Activated naive CD8-positive, alpha-beta T cell (primary cell): ENCODE data around the gene UNC5B.
A peak's percentile ranks its signal among the peaks of the same experiment; 100 is the strongest.

ENCODE experiments used
- H3K27ac Mint-ChIP-seq: one replicate; pipeline ENCODE4 v1.8.0; 2021; ENCODE audit warnings: mixed read lengths
- H3K27me3 Mint-ChIP-seq: one replicate; pipeline ENCODE4 v1.8.0; 2021; ENCODE audit warnings: mixed read lengths
- H3K36me3 Mint-ChIP-seq: one replicate; pipeline ENCODE4 v1.8.0; 2021; ENCODE audit warnings: mixed read lengths
- H3K4me1 Mint-ChIP-seq: one replicate; pipeline ENCODE4 v1.8.0; 2021; ENCODE audit warnings: low read depth, mixed read lengths
- H3K4me3 Mint-ChIP-seq: one replicate; pipeline ENCODE4 v1.8.0; 2021; ENCODE audit warnings: mild to moderate bottlenecking, mixed read lengths
- H3K9me3 Mint-ChIP-seq: one replicate; pipeline ENCODE4 v1.8.0; 2021; ENCODE audit warnings: low read depth, mixed read lengths

UNC5B gene

DNA sequence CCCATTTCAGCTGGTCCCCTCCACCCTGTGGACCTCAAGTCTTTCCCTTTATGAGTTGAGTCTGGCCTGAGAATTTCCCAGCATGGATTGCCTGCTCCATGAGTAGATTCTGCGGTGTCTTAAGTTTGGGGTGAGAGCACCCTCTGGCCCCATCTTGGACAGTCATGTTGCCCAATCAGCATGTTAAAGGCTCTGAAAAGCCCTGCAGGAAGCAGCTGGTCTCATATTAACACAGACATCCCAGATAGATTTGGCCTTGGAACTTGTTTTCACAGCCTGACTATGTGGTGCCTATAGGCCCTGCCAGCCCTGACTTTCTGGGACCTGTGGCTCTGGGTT lies 91.2 kb downstream of the UNC5B start:
- no peaks in the 10 kb centered on the region for H3K36me3 Mint-ChIP-seq
- H3K4me3 Mint-ChIP-seq = no peak overlapping the region
- H3K4me1 Mint-ChIP-seq = no peaks in the 10 kb centered on the region
- no peak overlapping the region for H3K27ac Mint-ChIP-seq
- no peaks in the 10 kb centered on the region for H3K9me3 Mint-ChIP-seq
- H3K27me3 Mint-ChIP-seq = peaks cover 5% of the 10 kb centered on the region

DNA sequence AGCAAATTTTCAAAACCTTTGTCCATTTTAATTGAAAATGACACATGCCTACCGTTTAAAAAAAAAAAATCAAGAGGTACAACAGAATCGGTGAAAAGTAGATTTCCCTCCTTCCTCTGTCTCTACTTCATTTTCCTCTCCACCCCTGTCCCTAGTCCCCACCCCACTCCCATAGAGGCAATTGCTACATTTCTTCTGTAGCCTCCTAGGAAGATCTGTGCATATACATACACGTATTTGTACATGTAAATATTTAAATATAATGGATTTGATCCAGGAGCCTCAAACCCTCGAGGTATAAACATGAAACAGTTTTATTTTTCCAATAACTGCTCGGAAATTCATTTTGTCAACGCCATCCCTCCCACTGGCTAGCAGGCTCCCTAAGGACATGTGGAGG lies 92.5 kb downstream of the UNC5B start:
- Mint-ChIP-seq H3K4me1 (no peaks in the 10 kb centered on the region), H3K9me3 (no peaks in the 10 kb centered on the region), H3K36me3 (no peaks in the 10 kb centered on the region), H3K4me3 (no peak overlapping the region), H3K27me3 (peaks cover 4% of the 10 kb centered on the region), H3K27ac (no peak overlapping the region)

DNA sequence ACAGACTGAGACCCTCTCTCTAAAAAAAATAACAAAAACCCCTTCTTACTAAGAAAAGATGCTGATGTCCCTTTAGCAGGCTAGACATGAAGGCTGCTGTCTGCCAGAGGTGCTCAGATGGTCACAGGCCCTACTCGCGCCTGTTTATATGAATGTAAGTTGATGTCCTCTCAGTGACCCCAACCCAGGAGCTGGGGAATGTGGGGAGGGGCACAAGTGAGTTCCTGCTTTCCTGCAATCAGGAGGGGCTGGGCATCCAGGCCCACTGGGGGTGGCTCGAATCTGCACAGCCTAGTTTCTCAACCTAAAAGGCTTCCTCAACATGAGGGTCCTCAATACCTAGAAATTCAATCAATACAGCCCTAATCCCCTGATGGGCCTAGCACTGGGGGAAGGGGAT lies 94.6 kb downstream of the UNC5B start:
- Mint-ChIP-seq H3K36me3 (no peaks in the 10 kb centered on the region), H3K9me3 (no peaks in the 10 kb centered on the region), H3K4me3 (no peak overlapping the region), H3K27ac (no peak overlapping the region), H3K27me3 (peaks cover 4% of the 10 kb centered on the region), H3K4me1 (no peaks in the 10 kb centered on the region)

DNA sequence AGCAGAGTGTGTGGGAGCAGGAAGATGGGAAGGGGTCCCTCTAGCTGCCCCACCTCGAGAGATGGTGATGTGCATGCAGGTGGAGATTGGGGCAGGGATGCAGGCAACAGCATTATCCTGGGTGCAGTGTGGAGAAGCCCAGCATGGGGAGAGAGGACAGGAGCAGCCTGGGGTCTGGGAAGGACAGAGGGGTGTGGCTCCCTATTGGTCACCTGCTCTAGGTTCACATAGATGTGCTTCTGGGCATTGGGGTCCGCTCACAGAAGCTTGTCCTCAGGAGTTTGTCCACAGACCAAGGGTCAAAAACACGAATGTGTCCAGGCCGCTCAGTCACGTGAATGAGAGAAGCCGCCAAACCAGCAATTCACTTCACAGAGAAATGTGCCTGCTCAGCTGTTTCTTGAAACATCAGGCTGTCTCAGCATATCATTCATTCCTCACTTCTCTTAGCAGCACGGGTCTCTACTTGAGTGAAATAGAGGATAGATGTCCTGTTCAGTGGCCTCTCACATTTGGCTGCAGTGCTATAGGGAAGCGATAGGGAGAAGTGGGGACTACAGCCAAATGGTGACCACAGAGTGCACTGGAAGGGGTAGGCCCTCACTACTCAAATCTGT lies 95.2 kb downstream of the UNC5B start:
- no peaks in the 10 kb centered on the region for H3K9me3 Mint-ChIP-seq
- no peaks in the 10 kb centered on the region for H3K36me3 Mint-ChIP-seq
- H3K27me3 Mint-ChIP-seq = peaks cover 4% of the 10 kb centered on the region
- H3K4me1 Mint-ChIP-seq = no peaks in the 10 kb centered on the region
- H3K4me3 Mint-ChIP-seq = no peak overlapping the region
- no peak overlapping the region for H3K27ac Mint-ChIP-seq

GRCh38 chr10:71308244-71308643 lies 95.9 kb downstream of the UNC5B start:
- Mint-ChIP-seq H3K36me3 (no peaks in the 10 kb centered on the region), H3K4me1 (no peaks in the 10 kb centered on the region), H3K9me3 (no peaks in the 10 kb centered on the region), H3K27me3 (peaks cover 3% of the 10 kb centered on the region), H3K4me3 (no peak overlapping the region), H3K27ac (no peak overlapping the region)

GRCh38 chr10:71308985-71309384 lies 96.6 kb downstream of the UNC5B start:
- peaks cover 4% of the 10 kb centered on the region for H3K27me3 Mint-ChIP-seq

GRCh38 chr10:71309919-71310318 lies 97.5 kb downstream of the UNC5B start:
- peaks cover 3% of the 10 kb centered on the region for H3K4me1 Mint-ChIP-seq
- no peak overlapping the region for H3K4me3 Mint-ChIP-seq
- no peak overlapping the region for H3K27ac Mint-ChIP-seq
- H3K36me3 Mint-ChIP-seq = no peaks in the 10 kb centered on the region
- no peaks in the 10 kb centered on the region for H3K9me3 Mint-ChIP-seq
- H3K27me3 Mint-ChIP-seq = peaks cover 4% of the 10 kb centered on the region

More at GRCh38 chr10:71308985-71309384, 96.6 kb downstream of the UNC5B start:
- Mint-ChIP-seq H3K27ac (no peak overlapping the region), H3K9me3 (no peaks in the 10 kb centered on the region), H3K36me3 (no peaks in the 10 kb centered on the region), H3K4me3 (no peak overlapping the region), H3K4me1 (no peaks in the 10 kb centered on the region)

DNA sequence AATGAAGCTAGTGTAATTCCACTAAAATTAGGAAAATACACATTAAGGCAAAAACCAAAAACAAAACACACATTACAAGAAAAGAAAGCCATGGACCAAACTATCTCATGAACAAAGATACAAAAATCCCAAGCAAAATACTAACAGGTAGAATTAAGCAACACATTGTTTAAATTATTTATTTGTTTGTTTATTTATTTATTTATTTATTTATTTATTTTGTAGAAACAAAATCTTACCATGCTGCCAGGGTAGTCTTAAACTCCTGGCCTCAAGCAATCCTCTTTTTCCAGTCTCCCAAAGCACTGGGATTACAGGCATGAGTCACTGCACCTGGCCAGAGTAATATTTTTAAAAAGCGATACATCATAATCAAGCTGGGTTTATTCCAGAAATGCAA lies 99.8 kb downstream of the UNC5B start:
- H3K36me3 Mint-ChIP-seq = no peaks in the 10 kb centered on the region
- no peaks in the 10 kb centered on the region for H3K9me3 Mint-ChIP-seq
- H3K4me3 Mint-ChIP-seq = no peak overlapping the region
- peaks cover 11% of the 10 kb centered on the region for H3K4me1 Mint-ChIP-seq
- peaks cover 4% of the 10 kb centered on the region for H3K27me3 Mint-ChIP-seq
- no peak overlapping the region for H3K27ac Mint-ChIP-seq

DNA sequence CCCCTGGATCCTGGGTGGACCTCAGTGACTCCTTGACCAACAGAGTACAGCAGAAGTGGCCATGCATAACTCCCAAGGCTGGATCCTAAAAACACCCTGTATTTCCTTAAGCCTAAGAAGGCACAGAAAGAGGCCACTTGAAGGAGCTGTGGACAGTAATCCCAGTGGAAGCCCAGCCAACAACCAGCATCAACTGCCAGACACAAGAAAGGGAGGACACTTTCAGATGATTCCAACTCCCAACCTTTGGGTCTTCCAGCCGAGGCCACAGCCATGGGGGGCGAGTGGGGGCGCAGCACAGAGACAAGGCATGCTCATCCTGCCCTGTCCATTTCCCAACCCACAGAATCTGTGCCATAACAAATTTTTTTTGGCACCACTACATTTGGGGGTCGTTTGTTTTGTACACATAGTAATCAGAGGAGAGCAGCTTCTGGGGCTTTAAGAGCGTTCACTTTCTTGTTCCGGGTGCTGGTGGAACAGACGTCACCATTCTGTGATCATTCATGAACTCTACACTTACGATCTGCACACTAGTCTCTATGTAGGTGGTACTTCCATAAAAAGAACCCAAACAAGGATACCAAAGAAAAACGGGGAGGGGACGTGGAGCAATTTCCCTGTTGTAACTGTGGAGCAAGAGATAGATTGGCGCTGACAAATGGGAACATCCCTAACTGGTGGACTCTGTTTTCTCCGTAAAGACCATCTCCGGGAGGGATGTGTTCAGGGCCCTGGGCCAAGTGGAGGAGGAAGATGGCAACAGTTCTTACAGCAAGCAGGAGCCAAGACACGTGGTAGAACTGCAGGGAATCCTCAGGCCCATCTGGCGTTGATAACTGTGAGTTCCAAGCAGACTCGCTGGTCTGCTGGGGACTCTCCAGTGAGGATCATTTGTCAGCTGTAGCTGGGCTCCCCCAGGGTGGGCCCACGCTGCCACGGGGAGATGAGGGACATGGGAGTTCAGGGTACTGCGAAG lies 100.7 kb downstream of the UNC5B start:
- no peak overlapping the region for H3K4me3 Mint-ChIP-seq
- H3K27me3 Mint-ChIP-seq = peaks cover 4% of the 10 kb centered on the region
- H3K27ac Mint-ChIP-seq = no peak overlapping the region
- H3K9me3 Mint-ChIP-seq = no peaks in the 10 kb centered on the region
- peaks cover 14% of the 10 kb centered on the region for H3K4me1 Mint-ChIP-seq
- no peaks in the 10 kb centered on the region for H3K36me3 Mint-ChIP-seq

DNA sequence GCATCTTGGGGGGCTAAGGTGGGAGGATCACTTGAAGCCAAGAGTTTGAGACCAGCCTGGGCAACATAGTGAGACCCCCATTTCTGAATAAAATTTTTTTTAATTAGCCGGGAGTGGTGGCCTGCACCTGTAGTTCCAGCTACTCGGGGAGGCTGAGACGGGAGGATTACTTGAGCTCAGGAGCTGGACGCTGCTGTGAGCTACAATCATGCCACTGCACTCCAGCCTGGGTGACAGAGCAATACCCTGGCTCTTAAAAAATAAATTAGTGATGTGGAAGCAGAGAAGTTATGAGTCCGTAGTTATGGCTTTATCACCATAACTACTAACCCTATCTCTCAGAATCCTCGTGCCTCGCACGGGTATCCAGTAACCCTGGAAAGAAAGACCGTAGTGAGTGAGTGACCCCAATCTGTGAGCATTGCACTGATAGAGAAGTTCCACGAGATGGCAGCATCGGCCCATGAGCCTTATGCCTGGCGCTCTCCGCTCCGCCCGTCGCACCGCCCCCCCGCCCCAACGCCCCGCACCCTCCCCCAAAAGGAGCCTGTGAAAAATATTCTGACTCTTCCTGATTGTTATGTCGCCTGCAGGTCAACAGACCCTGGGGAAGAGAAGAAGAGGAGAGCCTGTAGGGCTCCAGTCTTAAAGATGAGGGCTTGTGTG lies 101.8 kb downstream of the UNC5B start:
- H3K36me3 Mint-ChIP-seq = no peaks in the 10 kb centered on the region

DNA sequence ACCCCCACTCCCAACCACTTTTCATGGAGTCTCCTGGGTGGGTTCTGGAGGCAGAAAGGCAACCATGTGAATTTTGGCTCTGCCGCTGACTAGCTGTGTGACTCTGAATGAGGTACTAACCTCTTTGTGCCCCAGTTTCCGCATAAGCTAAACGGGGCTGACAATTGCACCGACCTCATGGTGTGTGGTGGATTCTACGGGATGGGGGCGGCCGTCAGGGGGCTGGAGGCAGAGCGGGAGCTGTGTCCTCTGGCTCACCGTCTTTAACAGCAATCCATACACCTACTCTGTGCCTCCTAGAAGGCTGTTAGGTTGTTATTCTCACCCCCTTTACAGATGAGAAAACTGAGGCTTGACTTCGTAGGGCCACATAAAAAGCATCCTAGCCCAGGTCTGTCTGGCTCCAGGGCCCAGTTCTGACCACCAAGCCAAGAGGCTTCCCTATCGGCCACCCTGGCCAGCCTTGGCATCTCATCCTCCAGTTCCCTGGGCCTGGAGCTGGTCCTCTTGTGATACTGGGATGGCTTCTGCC lies 102.4 kb downstream of the UNC5B start:
- peaks cover 4% of the 10 kb centered on the region for H3K27me3 Mint-ChIP-seq
- peaks cover 19% of the 10 kb centered on the region for H3K4me1 Mint-ChIP-seq
- no peak overlapping the region for H3K27ac Mint-ChIP-seq
- H3K9me3 Mint-ChIP-seq = no peaks in the 10 kb centered on the region
- H3K36me3 Mint-ChIP-seq = no peaks in the 10 kb centered on the region
- no peak overlapping the region for H3K4me3 Mint-ChIP-seq

More for the DNA sequence above, 101.8 kb downstream of the UNC5B start:
- Mint-ChIP-seq H3K27me3 (peaks cover 4% of the 10 kb centered on the region), H3K4me1 (peaks cover 18% of the 10 kb centered on the region), H3K4me3 (no peak overlapping the region), H3K27ac (no peak overlapping the region), H3K9me3 (no peaks in the 10 kb centered on the region)

- no peaks in the 10 kb centered on the region for H3K36me3 Mint-ChIP-seq
- peaks cover 4% of the 10 kb centered on the region for H3K27me3 Mint-ChIP-seq
- peaks cover 27% of the 10 kb centered on the region for H3K4me1 Mint-ChIP-seq
- no peak overlapping the region for H3K4me3 Mint-ChIP-seq
- H3K27ac Mint-ChIP-seq = peak overlapping the region; percentile 38
- no peaks in the 10 kb centered on the region for H3K9me3 Mint-ChIP-seq
These were observed 103.9 kb downstream of the UNC5B start for GRCh38 chr10:71316056-71316785.

GRCh38 chr10:71316786-71317160 lies 104.4 kb downstream of the UNC5B start:
- H3K4me1 Mint-ChIP-seq = peaks cover 27% of the 10 kb centered on the region
- H3K4me3 Mint-ChIP-seq = no peak overlapping the region
- H3K36me3 Mint-ChIP-seq = no peaks in the 10 kb centered on the region
- peaks cover 4% of the 10 kb centered on the region for H3K27me3 Mint-ChIP-seq
- H3K27ac Mint-ChIP-seq = no peak overlapping the region
- H3K9me3 Mint-ChIP-seq = no peaks in the 10 kb centered on the region

DNA sequence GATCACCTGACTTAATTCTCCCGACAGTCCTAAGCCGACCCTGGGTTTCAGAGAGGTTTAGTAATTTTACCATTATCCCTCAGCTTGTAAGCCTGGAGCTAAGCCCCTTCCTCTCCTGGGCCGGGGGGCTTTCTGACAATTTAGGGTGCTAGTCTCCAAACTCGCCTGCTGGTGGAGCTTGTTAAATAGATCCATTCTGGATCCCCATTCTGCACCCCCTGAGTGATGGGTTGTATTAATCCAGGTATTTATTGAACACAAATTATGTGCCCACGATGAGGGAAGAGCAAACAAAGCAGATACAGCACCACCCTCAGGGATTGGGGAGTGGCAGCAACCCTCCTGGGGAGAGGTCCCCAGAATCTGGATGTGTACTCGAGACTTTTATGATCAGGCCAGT lies 105.4 kb downstream of the UNC5B start:
- peak overlapping the region; percentile 30 for H3K4me3 Mint-ChIP-seq
- no peaks in the 10 kb centered on the region for H3K36me3 Mint-ChIP-seq
- no peak overlapping the region for H3K27ac Mint-ChIP-seq
- H3K4me1 Mint-ChIP-seq = peaks cover 27% of the 10 kb centered on the region
- H3K27me3 Mint-ChIP-seq = peaks cover 4% of the 10 kb centered on the region
- no peaks in the 10 kb centered on the region for H3K9me3 Mint-ChIP-seq
